GM13977 (cell line): ENCODE measurements around the gene TTC39C.

Experiments
- DNase-seq: peaks from one replicate; pipeline ENCODE4 v3.0.0; 2012; ENCODE audit warnings: low spot score
- CTCF ChIP-seq: IDR thresholded peaks from 2 replicates; pipeline ENCODE4 v1.5.1; 2012; ENCODE audit warnings: mild to moderate bottlenecking, control low read depth; ENCODE audit not compliant: insufficient read depth; ENCODE audit errors: extremely low read depth, missing control alignments
- in situ Hi-C: fragments of 300-500 bp; cut with MboI; formaldehyde crosslinking; loops from one replicate; pipeline ENCODE4 v1.12.0; 2022; ENCODE audit warnings: low sequenced_read_pairs, low pct_unique_long_range_greater_than_20kb, mixed read lengths, inconsistent platforms; ENCODE audit not compliant: unreplicated experiment

TTC39C gene

GRCh38 chr18:24118750-24119577 lies 104.4 kb downstream of the TTC39C start:
- TF ChIP-seq CTCF: peak; percentile 78
- peak; percentile 65 for DNase-seq
- in situ Hi-C loops: no loop called here

- in situ Hi-C loops: no loop called here
- no peak for TF ChIP-seq CTCF
- DNase-seq: no peak
These were observed 106.1 kb downstream of the TTC39C start for GRCh38 chr18:24120676-24121075.

DNA sequence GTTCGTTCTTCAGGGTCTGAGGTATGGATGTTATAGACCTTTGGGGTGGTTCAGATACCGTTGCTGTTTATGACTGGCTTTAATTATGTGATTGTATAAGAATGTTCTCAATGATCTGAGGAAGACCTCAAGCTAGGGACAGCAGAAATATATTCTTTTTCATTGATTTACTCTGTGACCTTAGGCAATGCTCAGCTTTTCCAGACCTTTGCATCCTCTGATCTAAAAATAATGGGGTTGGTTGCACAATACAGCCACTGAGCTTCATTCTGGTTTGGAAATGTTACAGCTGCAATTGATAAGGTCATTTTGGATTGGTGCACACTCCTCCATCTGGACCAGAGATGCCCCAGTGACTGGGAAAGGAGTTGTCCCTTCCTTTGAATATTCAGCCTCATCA lies 107.1 kb downstream of the TTC39C start:
- in situ Hi-C loops: no loop called here
- no peak for TF ChIP-seq CTCF
- no peak for DNase-seq

- TF ChIP-seq CTCF: no peak
- no peak for DNase-seq
- in situ Hi-C loops: no loop called here
These were observed 111.8 kb downstream of the TTC39C start for GRCh38 chr18:24126155-24126961.

GRCh38 chr18:24127735-24128134 lies 113.2 kb downstream of the TTC39C start:
- in situ Hi-C loops: no loop called here
- TF ChIP-seq CTCF: no peak
- DNase-seq: no peak

GRCh38 chr18:24128700-24129099 lies 114.1 kb downstream of the TTC39C start:
- no peak for DNase-seq
- TF ChIP-seq CTCF: no peak
- in situ Hi-C loops: no loop called here
